GM23248 (cell line): ENCODE data around the gene EGFR. TPM values are rescaled to one million over a fixed set of nuclear protein-coding genes. Genes with fewer than 3 reads are reported as not detected.

Experiments
- DNase-seq: peaks from one replicate; pipeline ENCODE4 v3.0.0-alpha.2; 2015
- H2AFZ ChIP-seq: fragments of 200-600 bp; sonication (generic); 2 replicates; pipeline ENCODE4 v1.6.1; 2016; ENCODE audit warnings: antibody characterized with exemption
- H3F3A ChIP-seq: fragments of 200-600 bp; sonication (generic); 2 replicates; pipeline ENCODE4 v1.6.1; 2016; ENCODE audit warnings: mild to moderate bottlenecking, antibody characterized with exemption, mixed run types; ENCODE audit not compliant: insufficient read depth
- H3K27ac ChIP-seq: fragments of 200-600 bp; sonication (generic); 2 replicates; pipeline ENCODE4 v1.5.1; 2016; ENCODE audit warnings: mild to moderate bottlenecking
- H3K27me3 ChIP-seq: fragments of 200-600 bp; sonication (generic); replicated peaks from 2 replicates; pipeline ENCODE4 v1.6.1; 2016; ENCODE audit warnings: mild to moderate bottlenecking; ENCODE audit not compliant: insufficient read depth
- H3K36me3 ChIP-seq: fragments of 200-600 bp; sonication (generic); 2 replicates; pipeline ENCODE4 v1.6.1; 2016; ENCODE audit warnings: low read depth, mild to moderate bottlenecking
- H3K4me1 ChIP-seq: fragments of 200-600 bp; sonication (generic); 2 replicates; pipeline ENCODE4 v1.6.1; 2016; ENCODE audit warnings: mild to moderate bottlenecking; ENCODE audit not compliant: insufficient read depth
- H3K4me2 ChIP-seq: fragments of 200-600 bp; sonication (generic); one replicate; pipeline ENCODE4 v1.6.1; 2016; ENCODE audit warnings: mild to moderate bottlenecking; ENCODE audit not compliant: unreplicated experiment
- H3K4me3 ChIP-seq: fragments of 200-600 bp; sonication (generic); 2 replicates; pipeline ENCODE4 v1.5.1; 2016; ENCODE audit warnings: mild to moderate bottlenecking
- H3K79me2 ChIP-seq: fragments of 200-600 bp; sonication (generic); 2 replicates; pipeline ENCODE4 v1.6.1; 2016; ENCODE audit warnings: mild to moderate bottlenecking; ENCODE audit not compliant: insufficient read depth
- H3K9ac ChIP-seq: fragments of 200-600 bp; sonication (generic); 2 replicates; pipeline ENCODE4 v1.6.1; 2016; ENCODE audit warnings: mild to moderate bottlenecking
- H3K9me2 ChIP-seq: fragments of 200-600 bp; sonication (generic); 2 replicates; pipeline ENCODE4 v1.6.1; 2016; ENCODE audit warnings: mixed run types, mild to moderate bottlenecking, moderate library complexity; ENCODE audit not compliant: insufficient read depth
- H3K9me3 ChIP-seq: fragments of 200-600 bp; sonication (generic); one replicate; pipeline ENCODE4 v1.6.1; 2017; ENCODE audit warnings: low read depth
- H4K20me1 ChIP-seq: fragments of 200-600 bp; sonication (generic); 2 replicates; pipeline ENCODE4 v1.6.0; 2016; ENCODE audit not compliant: insufficient read depth
- EZH2 ChIP-seq: fragments of 200-600 bp; sonication (generic); IDR thresholded peaks from 2 replicates; pipeline ENCODE4 v1.6.1; 2018; ENCODE audit warnings: antibody characterized with exemption, mild to moderate bottlenecking; ENCODE audit not compliant: insufficient read depth, poor library complexity, severe bottlenecking
- EZH2phosphoT487 ChIP-seq: fragments of 200-600 bp; sonication (generic); IDR thresholded peaks from 2 replicates; pipeline ENCODE4 v1.6.1; 2018; ENCODE audit warnings: antibody characterized with exemption, moderate library complexity, mild to moderate bottlenecking, low read depth; ENCODE audit not compliant: insufficient read depth
- WGBS, 2 experiments: methylation state at CpG; one replicate each; pipeline ENCODE4 v1.1.6; 2015 to 2017; ENCODE audit warnings: low lambda C conversion rate in 2 of 2, low coverage in 1 of 2; ENCODE audit errors: missing lambda C conversion rate in 2 of 2; 5-methylcytosine and 5-hydroxymethylcytosine counted together
- in situ Hi-C: fragments of 300-500 bp; cut with MboI; formaldehyde crosslinking; loops from 2 replicates; pipeline ENCODE4 v1.15.0; 2020
- polyA plus RNA-seq: library from polyadenylated mRNA; unstranded; fragments of >200 nt; fragmentation: Nextera tagmentation; extraction: Ambion mirVana; gene quantifications from 2 replicates; pipeline ENCODE4 v1.2.1, GENCODE V29; 2016
- total RNA-seq: library from RNA; depleted of rRNA; stranded (reverse); fragments of >200 nt; shearing (Covaris generic); gene quantifications from 2 replicates; pipeline ENCODE4 v1.2.3, GENCODE V29; 2014

Gene EGFR
- total and polyA plus RNA-seq, 2 experiments from 2014 or later: 48.7 to 53.5 TPM

- TF ChIP-seq EZH2: no peak
- no peak for TF ChIP-seq EZH2phosphoT487
- H3K9ac ChIP-seq: no peak overlapping the region
- WGBS, 2 experiments: 81% methylated on average over 7 of the region's 7 CpGs
- no peak overlapping the region for H3K4me3 ChIP-seq
- H3K36me3 ChIP-seq: no peaks in the 10 kb centered on the region
- H3K4me1 ChIP-seq: no peaks in the 10 kb centered on the region
- H3K27me3 ChIP-seq: peaks cover 19% of the 10 kb centered on the region
- no peak overlapping the region for H3K4me2 ChIP-seq
- no peaks in the 10 kb centered on the region for H3F3A ChIP-seq
- H3K9me3 ChIP-seq: no peaks in the 10 kb centered on the region
- in situ Hi-C loops: no loop called here
- H3K79me2 ChIP-seq: no peaks in the 10 kb centered on the region
- no peak overlapping the region for H3K27ac ChIP-seq
- H3K9me2 ChIP-seq: no peaks in the 10 kb centered on the region
- no peaks in the 10 kb centered on the region for H4K20me1 ChIP-seq
- DNase-seq: no peak
- no peak overlapping the region for H2AFZ ChIP-seq
These were observed 214.2 kb downstream of the EGFR start for GRCh38 chr7:55233001-55233400.

DNA sequence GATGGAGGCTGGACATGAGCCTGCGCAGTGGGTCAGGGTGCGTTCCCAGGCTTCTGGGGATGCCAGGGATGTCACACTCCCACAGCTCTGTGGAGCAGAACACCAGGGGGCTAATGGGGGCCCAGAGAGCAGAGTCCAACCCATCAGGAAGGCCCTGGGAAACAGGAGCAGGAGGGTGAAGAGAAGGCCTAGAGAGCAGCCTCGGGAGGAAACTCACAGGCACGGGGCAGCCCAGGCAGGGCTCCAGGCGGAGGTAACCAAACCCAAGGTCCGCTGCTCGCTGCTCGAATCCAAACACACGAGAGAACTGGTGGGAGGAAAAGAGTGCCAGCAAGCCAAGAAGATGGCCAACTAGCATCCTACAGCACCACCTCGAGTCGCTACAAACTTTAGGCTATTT, 215.6 kb downstream of the EGFR start:
- peaks cover 21% of the 10 kb centered on the region for H3K27me3 ChIP-seq
- H3K79me2 ChIP-seq: no peaks in the 10 kb centered on the region
- no peaks in the 10 kb centered on the region for H3K36me3 ChIP-seq
- no peak overlapping the region for H2AFZ ChIP-seq
- no peaks in the 10 kb centered on the region for H3K9me3 ChIP-seq
- H4K20me1 ChIP-seq: no peaks in the 10 kb centered on the region
- 74% methylated on average over 11 of the region's 11 CpGs for WGBS, 2 experiments
- H3F3A ChIP-seq: no peaks in the 10 kb centered on the region
- H3K27ac ChIP-seq: no peak overlapping the region
- H3K9ac ChIP-seq: no peak overlapping the region
- TF ChIP-seq EZH2 (no peak), EZH2phosphoT487 (no peak)
- no peak for DNase-seq
- no peak overlapping the region for H3K4me2 ChIP-seq
- in situ Hi-C loops: no loop called here
- no peaks in the 10 kb centered on the region for H3K4me1 ChIP-seq
- no peaks in the 10 kb centered on the region for H3K9me2 ChIP-seq
- no peak overlapping the region for H3K4me3 ChIP-seq

- Histone ChIP-seq H3K4me2 (no peak overlapping the region), H3K27me3 (peaks cover 21% of the 10 kb centered on the region), H4K20me1 (no peaks in the 10 kb centered on the region), H3K9ac (no peak overlapping the region), H3K4me3 (no peak overlapping the region), H2AFZ (no peak overlapping the region), H3K9me3 (no peaks in the 10 kb centered on the region), H3K36me3 (no peaks in the 10 kb centered on the region), H3K27ac (no peak overlapping the region), H3K79me2 (no peaks in the 10 kb centered on the region), H3K4me1 (no peaks in the 10 kb centered on the region), H3K9me2 (no peaks in the 10 kb centered on the region), H3F3A (no peaks in the 10 kb centered on the region)
- TF ChIP-seq EZH2: no peak
- TF ChIP-seq EZH2phosphoT487: no peak
- WGBS, 2 experiments: 80 to 82% methylated on average over 14 of the region's 14 CpGs
- DNase-seq: no peak
- in situ Hi-C loops: no loop called here
These were observed 216.3 kb downstream of the EGFR start for GRCh38 chr7:55235115-55235514.

- Histone ChIP-seq H2AFZ (no peak overlapping the region), H3K9ac (no peak overlapping the region), H3K36me3 (no peaks in the 10 kb centered on the region), H3K4me3 (no peak overlapping the region), H3K9me3 (no peaks in the 10 kb centered on the region), H3F3A (no peaks in the 10 kb centered on the region), H3K9me2 (no peaks in the 10 kb centered on the region), H3K4me2 (no peak overlapping the region), H3K79me2 (no peaks in the 10 kb centered on the region), H3K27me3 (peaks cover 18% of the 10 kb centered on the region), H3K27ac (no peak overlapping the region), H4K20me1 (no peaks in the 10 kb centered on the region), H3K4me1 (no peaks in the 10 kb centered on the region)
- 77 to 82% methylated on average over 6 of the region's 6 CpGs for WGBS, 2 experiments
- no peak for DNase-seq
- in situ Hi-C loops: no loop called here
- TF ChIP-seq EZH2phosphoT487 (no peak), EZH2 (no peak)
These were observed 217.0 kb downstream of the EGFR start for GRCh38 chr7:55235801-55236200.

GRCh38 chr7:55236476-55236875, 217.7 kb downstream of the EGFR start:
- H3K79me2 ChIP-seq: no peaks in the 10 kb centered on the region
- H3K9ac ChIP-seq: no peak overlapping the region
- no peaks in the 10 kb centered on the region for H3F3A ChIP-seq
- H4K20me1 ChIP-seq: no peaks in the 10 kb centered on the region
- in situ Hi-C loops: no loop called here
- TF ChIP-seq EZH2: no peak
- TF ChIP-seq EZH2phosphoT487: no peak
- H3K36me3 ChIP-seq: no peaks in the 10 kb centered on the region
- H3K9me2 ChIP-seq: no peaks in the 10 kb centered on the region
- DNase-seq: no peak
- H3K27me3 ChIP-seq: peaks cover 13% of the 10 kb centered on the region
- no peak overlapping the region for H3K4me3 ChIP-seq
- no peaks in the 10 kb centered on the region for H3K4me1 ChIP-seq
- no peak overlapping the region for H2AFZ ChIP-seq
- WGBS, 2 experiments: 65 to 66% methylated on average over 8 of the region's 8 CpGs
- no peak overlapping the region for H3K27ac ChIP-seq
- no peak overlapping the region for H3K4me2 ChIP-seq
- no peaks in the 10 kb centered on the region for H3K9me3 ChIP-seq
